Right ventricle myocardium inferior (tissue), 1 donor: Measurements from ENCODE around the gene AHNAK. TPM values are rescaled to one million over a fixed set of nuclear protein-coding genes. Genes with fewer than 3 reads are reported as not detected.

Source experiments
- ATAC-seq: fragments of 200-7000 bp; cut with Tn5 transposase; one replicate; pipeline ENCODE4 v1.9.1; 2020; ENCODE audit warnings: mild to moderate bottlenecking, moderate library complexity
- DNase-seq: peaks from one replicate; pipeline ENCODE4 v3.0.0; 2021; ENCODE audit errors: missing footprints
- intact Hi-C: fragments of 100-400 bp; cut with DNase I; formaldehyde crosslinking; loops from one replicate; pipeline ENCODE4 v1.11.0; 2022
- total RNA-seq: library from RNA; stranded (reverse); fragmentation: NEBNext Ultra II Directional; extraction: Animal tissue kit (Norgen Biotek cat#: 25700); gene quantifications from one replicate; pipeline ENCODE4 v1.2.1, GENCODE V29; 2021
- donor health status: DM: no; HTN: yes; CAD: no; lungs with severe emphysema.

AHNAK gene
- total RNA-seq, 1 donor from 2014 or later: 332 TPM

- DNase-seq (no peak), ATAC-seq (no peak)
- intact Hi-C loops: no loop called here
These were observed 54.9 kb downstream of the AHNAK start for GRCh38 chr11:62491571-62492329.

DNA sequence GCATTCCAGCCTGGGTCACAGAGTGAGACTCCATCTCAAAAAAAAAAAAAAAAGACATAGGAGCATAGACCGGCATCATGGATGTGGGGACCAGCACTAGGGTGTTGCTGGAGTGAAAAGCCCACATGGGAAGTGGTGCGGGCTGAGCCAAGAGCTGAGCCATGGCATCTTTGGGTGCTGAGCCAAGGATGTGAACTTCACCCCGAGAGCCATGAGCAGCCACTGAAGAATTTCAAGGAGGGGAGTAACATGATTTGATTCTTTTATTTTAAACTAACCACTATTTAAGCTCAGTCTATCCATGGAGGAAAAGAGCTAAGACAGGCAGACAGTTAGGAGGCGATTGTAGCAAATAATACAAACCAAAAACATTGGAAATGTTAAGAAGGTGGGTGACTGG is 57.4 kb downstream of the AHNAK start:
- intact Hi-C loops: no loop called here
- no peak for DNase-seq
- no peak for ATAC-seq

DNA sequence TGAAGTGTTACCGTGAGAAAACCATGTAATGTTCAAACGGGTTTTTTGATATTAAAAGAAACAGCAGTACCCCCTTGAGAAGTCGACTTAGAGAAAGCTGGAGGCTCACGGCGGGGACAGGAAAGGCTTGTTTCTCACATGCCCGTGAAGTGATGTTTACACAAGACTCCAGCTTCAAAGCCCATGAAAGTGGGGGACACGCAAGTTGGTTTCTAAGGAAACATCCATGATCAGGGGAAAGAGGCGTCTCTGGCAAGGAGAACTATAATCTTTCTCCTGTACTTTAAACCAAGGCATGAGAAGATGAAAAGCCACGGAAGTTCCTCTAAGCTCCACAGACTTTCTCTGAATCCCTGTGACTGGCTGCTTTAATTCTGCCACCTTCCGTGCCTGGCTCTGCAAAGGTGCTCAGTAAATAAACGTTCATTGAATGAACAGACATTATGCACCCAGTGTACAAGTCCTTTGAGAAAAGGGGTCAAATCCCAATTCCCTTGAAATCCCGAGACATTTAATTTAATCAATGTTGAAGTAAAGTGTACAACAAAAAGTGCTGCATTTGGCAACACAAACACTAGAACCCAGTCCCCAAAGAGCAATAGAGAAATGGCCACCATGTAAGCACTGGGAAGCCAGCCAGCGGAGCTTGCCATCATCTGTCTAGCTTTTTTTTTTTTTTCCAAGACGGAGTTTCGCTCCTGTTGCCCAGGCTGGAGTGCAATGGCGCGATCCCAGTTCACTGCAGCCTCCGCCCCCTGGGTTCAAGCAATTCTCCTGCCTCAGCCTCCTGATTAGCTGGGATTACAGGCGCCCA is 58.7 kb downstream of the AHNAK start:
- ATAC-seq (no peak), DNase-seq (no peak)

GRCh38 chr11:62487136-62487535 is 59.5 kb downstream of the AHNAK start:
- no peak for DNase-seq
- intact Hi-C loops: no loop called here

More for the DNA sequence above, 58.7 kb downstream of the AHNAK start:
- intact Hi-C loops: no loop called here

GRCh38 chr11:62484352-62484751 is 62.3 kb downstream of the AHNAK start:
- intact Hi-C loops: no loop called here
- DNase-seq (no peak), ATAC-seq (no peak)

More at GRCh38 chr11:62487136-62487535, 59.5 kb downstream of the AHNAK start:
- no peak for ATAC-seq

DNA sequence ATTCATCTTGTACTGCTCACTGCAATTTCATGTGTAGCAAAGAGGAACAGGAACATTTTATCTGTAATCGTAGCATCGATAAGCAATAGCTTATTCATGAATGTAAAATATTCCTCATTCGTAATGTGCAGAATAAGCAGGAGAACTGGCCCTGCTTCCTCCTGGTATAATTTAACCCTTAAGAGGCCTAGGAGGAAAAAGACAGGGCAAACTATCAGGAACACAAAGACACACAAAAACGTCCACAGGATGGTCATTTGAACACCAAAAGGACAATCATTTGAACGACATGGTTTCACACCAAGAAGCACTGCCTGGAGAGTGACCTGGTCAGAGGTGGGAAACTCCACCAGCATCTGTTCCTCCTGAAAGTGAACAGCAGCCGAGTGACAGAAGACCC is 63.9 kb downstream of the AHNAK start:
- DNase-seq: no peak
- intact Hi-C loops: no loop called here
- no peak for ATAC-seq

DNA sequence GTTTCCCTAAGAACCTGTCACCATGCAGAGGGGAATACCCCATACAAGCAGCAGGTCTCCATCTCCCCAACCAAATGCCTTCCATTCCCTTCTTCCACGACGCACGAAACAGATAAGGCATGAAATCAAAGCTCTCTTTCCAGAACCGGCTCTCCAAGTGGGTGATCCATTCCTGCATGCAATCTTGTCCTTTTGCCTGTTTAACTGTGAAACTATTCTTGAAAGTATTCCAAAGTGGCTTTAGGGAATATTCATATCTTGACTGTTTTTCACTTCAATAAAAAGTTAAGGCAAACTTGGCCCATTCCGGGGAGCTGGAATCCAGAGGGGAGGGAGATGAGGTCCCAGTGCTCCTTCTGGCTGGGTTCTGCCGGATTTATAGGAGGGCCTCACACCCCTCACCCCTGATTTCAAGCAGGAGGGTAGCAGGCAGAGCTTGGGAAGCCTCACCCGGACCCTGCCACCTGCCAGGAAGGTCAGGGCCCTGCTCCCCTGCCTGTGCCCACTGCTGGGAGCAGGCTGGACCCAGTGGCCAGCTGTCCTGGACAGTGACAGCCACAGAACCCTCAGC is 66.9 kb downstream of the AHNAK start:
- DNase-seq: no peak
- peak; percentile 34 for ATAC-seq
- intact Hi-C loops: no loop called here

GRCh38 chr11:62477927-62478326 is 68.7 kb downstream of the AHNAK start:
- DNase-seq (no peak), ATAC-seq (no peak)
- intact Hi-C loops: no loop called here

GRCh38 chr11:62472063-62472884 is 74.3 kb downstream of the AHNAK start:
- DNase-seq (no peak), ATAC-seq (no peak)
- intact Hi-C loops: no loop called here

- ATAC-seq (no peak), DNase-seq (no peak)
- intact Hi-C loops: no loop called here
These were observed 75.0 kb downstream of the AHNAK start for GRCh38 chr11:62471603-62472002.

DNA sequence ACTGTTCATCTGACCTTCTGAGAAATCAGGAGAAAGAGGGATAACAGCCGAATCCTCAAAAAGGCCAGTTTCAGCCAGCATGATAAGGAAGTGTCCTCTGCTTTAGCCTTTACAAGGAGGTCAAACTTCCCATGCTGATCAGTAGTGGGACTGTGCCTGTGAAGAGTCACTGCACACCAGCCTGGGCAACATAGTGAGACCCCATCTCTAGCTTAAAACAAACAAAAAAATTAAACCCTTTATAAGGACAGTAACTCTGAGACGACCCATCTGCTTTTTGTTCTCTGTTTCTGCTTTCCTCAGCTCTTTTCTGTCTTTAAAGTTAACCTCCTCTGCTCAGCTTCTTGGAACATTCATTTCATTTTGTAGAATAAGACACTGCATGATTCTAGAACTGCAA is 78.0 kb downstream of the AHNAK start:
- no peak for ATAC-seq
- intact Hi-C loops: no loop called here

DNA sequence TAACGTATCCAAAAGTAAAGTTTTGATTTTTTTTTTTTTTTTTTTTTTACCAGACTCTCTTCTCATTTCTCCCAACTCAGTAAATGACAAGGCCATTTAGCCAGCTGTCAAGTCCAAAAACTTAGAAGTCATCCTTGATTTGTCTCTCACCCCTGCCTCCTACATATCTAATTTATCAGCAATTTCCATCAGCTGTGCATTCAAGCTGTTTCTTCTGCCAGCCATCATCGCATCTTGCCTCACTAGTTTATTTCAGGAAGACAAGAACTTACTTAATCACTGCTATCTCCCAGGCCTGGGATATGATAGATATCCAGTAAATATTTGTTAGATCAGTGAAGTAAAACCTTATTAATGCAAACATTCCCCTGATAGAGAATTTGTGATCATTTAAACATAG is 80.2 kb downstream of the AHNAK start:
- intact Hi-C loops: no loop called here
- DNase-seq: no peak
- no peak for ATAC-seq

More for the DNA sequence above, 78.0 kb downstream of the AHNAK start:
- no peak for DNase-seq

GRCh38 chr11:62464655-62465054 is 82.0 kb downstream of the AHNAK start:
- DNase-seq (no peak), ATAC-seq (no peak)
- intact Hi-C loops: no loop called here

DNA sequence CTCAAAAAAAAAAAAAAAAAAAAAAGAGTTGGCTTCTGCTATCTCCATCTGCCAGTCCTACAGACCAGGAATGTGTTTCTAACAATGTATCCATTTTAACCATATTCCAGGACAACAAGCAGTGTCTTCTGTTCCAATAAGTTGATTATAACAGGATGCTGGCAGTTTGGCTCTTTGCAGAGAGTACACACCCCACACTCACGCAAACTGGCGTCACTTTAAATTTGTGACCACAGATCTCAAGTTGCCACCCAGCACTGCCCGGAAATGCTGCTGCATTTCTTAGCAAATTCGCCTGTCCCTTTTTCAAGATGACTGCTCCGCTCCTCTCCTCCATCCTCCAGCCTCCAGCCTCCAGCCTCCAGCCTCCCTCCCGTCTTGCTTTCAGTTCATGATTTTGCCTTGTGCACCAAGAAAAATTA is 83.5 kb downstream of the AHNAK start:
- ATAC-seq (no peak), DNase-seq (no peak)
- intact Hi-C loops: no loop called here

DNA sequence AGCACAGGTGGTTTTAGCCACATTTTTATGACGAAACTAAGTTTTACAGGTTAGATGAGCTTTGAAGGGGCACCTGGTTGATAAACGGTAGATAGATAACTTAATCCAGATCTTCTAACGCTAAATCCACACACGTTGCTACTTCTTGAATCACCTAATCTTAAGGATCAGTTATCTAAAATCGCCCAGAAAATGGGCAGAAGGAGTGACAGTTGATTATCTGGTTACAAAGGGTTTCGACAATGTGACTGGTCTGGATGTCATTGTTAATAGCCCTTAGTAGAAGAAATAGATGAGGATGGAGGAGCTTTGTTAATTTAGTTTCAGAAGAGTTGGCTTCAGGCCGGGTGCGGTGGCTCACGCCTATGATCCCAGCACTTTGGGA is 84.1 kb downstream of the AHNAK start:
- no peak for ATAC-seq
- DNase-seq: no peak

GRCh38 chr11:62461740-62462507 is 84.7 kb downstream of the AHNAK start:
- intact Hi-C loops: no loop called here
- no peak for DNase-seq
- ATAC-seq: no peak

More for the DNA sequence above, 84.1 kb downstream of the AHNAK start:
- intact Hi-C loops: no loop called here

GRCh38 chr11:62459080-62459479 is 87.5 kb downstream of the AHNAK start:
- DNase-seq: no peak
- intact Hi-C loops: no loop called here
- no peak for ATAC-seq
